GM12878 (cell line): ENCODE data around the gene SHROOM1. TPM values are rescaled to one million over a fixed set of nuclear protein-coding genes. Genes with fewer than 3 reads are reported as not detected.

Source experiments
- ATAC-seq: fragments of 200-7000 bp; cut with Tn5 transposase; 3 replicates; pipeline ENCODE4 v1.9.1; 2020; ENCODE audit warnings: mild to moderate bottlenecking, moderate library complexity
- BruUV-seq: library from RNA; stranded (reverse); fragments of 400-500 nt; replicated peaks from 2 replicates; lab custom pipeline; 2021; lab: Mats Ljungman, UMichigan
- CTCF ChIA-PET: fragments of 300-600 bp; sonication (Branson Sonifier 250); formaldehyde crosslinking; extraction: SDS; loops from one replicate; lab custom pipeline; 2021; ENCODE audit warnings: inconsistent platforms; lab: Yijun Ruan, JAX
- POLR2A ChIA-PET: fragments of 350-600 bp; formaldehyde crosslinking; extraction: SDS; loops from one replicate; lab custom pipeline; 2021; ENCODE audit warnings: inconsistent platforms; lab: Charles Lee
- RAD21 ChIA-PET: fragments of 300-600 bp; sonication (Branson Sonifier 250); formaldehyde crosslinking; loops from one replicate; lab custom pipeline; 2023; ENCODE audit warnings: antibody characterized with exemption; ENCODE audit not compliant: unreplicated experiment; lab: Charles Lee
- SMC1A ChIA-PET: fragments of 300-600 bp; sonication (Branson Sonifier 250); formaldehyde crosslinking; loops from one replicate; lab custom pipeline; 2023; ENCODE audit not compliant: unreplicated experiment, uncharacterized antibody; lab: Charles Lee
- DNase-seq: peaks from one replicate; pipeline ENCODE4 v3.0.0-alpha.2; 2011; ENCODE audit warnings: low read depth, low spot score
- FAIRE-seq: peaks from 3 replicates; lab custom pipeline; 2011; peaks lifted over from hg19 to GRCh38; lab: Jason Lieb, UNC
- H2AFZ ChIP-seq: 2 replicates; pipeline ENCODE4 v1.6.0; 2011; ENCODE audit warnings: low read depth, low read length, control low read depth; ENCODE audit not compliant: control insufficient read depth
- H3K27ac ChIP-seq: 2 replicates; pipeline ENCODE4 v1.5.1; 2011; ENCODE audit warnings: control low read depth; ENCODE audit not compliant: control insufficient read depth, insufficient read depth
- H3K27me3 ChIP-seq, 2 experiments: replicated peaks in 1 of 2; 2 replicates each; pipeline versions ENCODE4 v1.6.0 to v1.6.1; 2011; ENCODE audit warnings: low read length in 1 of 2; ENCODE audit not compliant: control insufficient read depth in 2 of 2, insufficient read depth in 2 of 2
- H3K36me3 ChIP-seq, 2 experiments: 2 replicates each; pipeline ENCODE4 v1.5.1; 2011; ENCODE audit warnings: low read length in 1 of 2; ENCODE audit not compliant: control insufficient read depth in 2 of 2, insufficient read depth in 2 of 2
- H3K4me1 ChIP-seq: 2 replicates; pipeline ENCODE4 v1.6.1; 2011; ENCODE audit warnings: mild to moderate bottlenecking, low read length, moderate library complexity, mixed read lengths; ENCODE audit not compliant: control insufficient read depth, insufficient read depth
- H3K4me2 ChIP-seq: 2 replicates; pipeline ENCODE4 v1.6.0; 2011; ENCODE audit warnings: control low read depth; ENCODE audit not compliant: control insufficient read depth, insufficient read depth
- H3K4me3 ChIP-seq: fragments of 200-600 bp; sonication (generic); 2 replicates; pipeline ENCODE4 v1.5.1; 2016
- H3K79me2 ChIP-seq: 2 replicates; pipeline ENCODE4 v1.6.0; 2011; ENCODE audit warnings: low read length; ENCODE audit not compliant: control insufficient read depth, insufficient read depth
- H3K9ac ChIP-seq: 2 replicates; pipeline ENCODE4 v1.8.0; 2011; ENCODE audit warnings: low read length, control low read depth, mixed read lengths; ENCODE audit not compliant: control insufficient read depth, insufficient read depth
- H3K9me3 ChIP-seq: replicated peaks from 3 replicates; pipeline ENCODE4 v1.5.1; 2011; ENCODE audit warnings: mild to moderate bottlenecking, low read length; ENCODE audit not compliant: control insufficient read depth, insufficient read depth
- H4K20me1 ChIP-seq: 2 replicates; pipeline ENCODE4 v1.6.0; 2011; ENCODE audit not compliant: control insufficient read depth, insufficient read depth
- CHD2 ChIP-seq: IDR thresholded peaks from 2 replicates; pipeline ENCODE4 v1.6.1; 2011; ENCODE audit warnings: low read depth, low read length, improper control_type of control experiment, borderline replicate concordance
- EGR1 ChIP-seq, 2 experiments: IDR thresholded peaks; 1 replicate in 1 of 2; 2 replicates in 1 of 2; pipeline ENCODE4 v1.6.1; 2011 to 2012; ENCODE audit warnings: low read depth in 2 of 2, low read length in 2 of 2, borderline replicate concordance in 1 of 2, mild to moderate bottlenecking in 1 of 2, moderate library complexity in 1 of 2
- GATAD2B ChIP-seq: fragments of 450-650 bp; conservative IDR thresholded peaks from 2 replicates; pipeline ENCODE4 v1.6.1; 2017; ENCODE audit warnings: low read depth, mild to moderate bottlenecking, moderate library complexity
- HDAC2 ChIP-seq: fragments of 200-600 bp; sonication (generic); IDR thresholded peaks from 2 replicates; pipeline ENCODE4 v1.6.1; 2017
- KAT2A ChIP-seq: conservative IDR thresholded peaks from 2 replicates; pipeline ENCODE4 v1.6.1; 2011; ENCODE audit warnings: low read depth, low read length; ENCODE audit not compliant: control insufficient read depth
- PBX3 ChIP-seq: IDR thresholded peaks from 2 replicates; pipeline ENCODE4 v1.6.1; 2011; ENCODE audit warnings: mild to moderate bottlenecking, low read depth, low read length, moderate library complexity; ENCODE audit not compliant: insufficient replicate concordance
- RBBP5 ChIP-seq: fragments of 200-600 bp; sonication (generic); conservative IDR thresholded peaks from 2 replicates; pipeline ENCODE4 v1.6.1; 2016
- SIX5 ChIP-seq: IDR thresholded peaks from 2 replicates; pipeline ENCODE4 v1.6.1; 2011; ENCODE audit warnings: mild to moderate bottlenecking, low read depth, low read length, moderate library complexity; ENCODE audit not compliant: severe bottlenecking
- SPI1 ChIP-seq: IDR thresholded peaks from 2 replicates; pipeline ENCODE4 v1.6.1; 2011; ENCODE audit warnings: low read depth, mild to moderate bottlenecking, low read length, moderate library complexity, borderline replicate concordance; ENCODE audit not compliant: insufficient read depth
- WRNIP1 ChIP-seq: IDR thresholded peaks from 2 replicates; pipeline ENCODE4 v1.6.1; 2011; ENCODE audit warnings: low read depth, low read length, improper control_type of control experiment, borderline replicate concordance
- WGBS: methylation state at CpG from one replicate; pipeline ENCODE4 v1.1.6; 2016; ENCODE audit warnings: low lambda C conversion rate; ENCODE audit not compliant: insufficient replicate concordance, insufficient coverage; ENCODE audit errors: missing lambda C conversion rate; 5-methylcytosine and 5-hydroxymethylcytosine counted together
- in situ Hi-C: fragments of 300-500 bp; cut with MboI; formaldehyde crosslinking; loops from 9 replicates; pipeline ENCODE4 v1.14.3; 2018; ENCODE audit warnings: mixed read lengths
- intact Hi-C: fragments of 100-400 bp; cut with micrococcal nuclease; formaldehyde crosslinking; loops from one replicate; pipeline ENCODE4 v1.14.2; 2022; ENCODE audit not compliant: unreplicated experiment
- polyA plus RNA-seq, 11 experiments: library from polyadenylated mRNA; depleted of rRNA in 4 of 11; unstranded in 6 of 11; stranded (reverse) in 5 of 11; fragments of >200 nt; fragmentation: Nextera tagmentation in 4 of 11; fragmentation: Illumina TruSeq in 1 of 11; extraction: Ambion mirVana in 4 of 11; extraction: Trizol in 1 of 11; gene quantifications; 1 replicate in 1 of 11; 2 replicates in 10 of 11; pipeline versions ENCODE4 v1.2.1 to v1.2.3, GENCODE V29; 2011 to 2016; ENCODE audit warnings: inconsistent platforms in 2 of 11, missing spikeins in 2 of 11, low read depth in 1 of 11
- total RNA-seq, 4 experiments: library from RNA; depleted of rRNA in 3 of 4; stranded (reverse); fragments of >200 nt in 3 of 4; fragmentation: Illumina TruSeq in 1 of 4; extraction: Trizol in 1 of 4; gene quantifications; 2 replicates each; pipeline versions ENCODE4 v1.2.1 to v1.2.3, GENCODE V29; 2013 to 2021

The SHROOM1 gene
- total and polyA plus RNA-seq, 10 of the 15 experiments (the other 5 are each of a cell fraction or from before 2014, with no cell fraction given) = 0.05 to 3.9 (median 1.3) TPM

GRCh38 chr5:132865668-132866341, 35.4 kb upstream of the SHROOM1 start (continued):
- TF ChIP-seq EGR1 (IDR thresholded peaks at IDR 0.05; ENCODE audit: borderline replicate concordance in 1 of 2, low read depth in 2 of 2, low read length in 2 of 2) = no peak; a peak in 1 of 3 replicates

GRCh38 chr5:132860742-132861141, 30.3 kb upstream of the SHROOM1 start:
- RAD21 ChIA-PET = interaction anchor here (0.6 to 1.5 kb wide), 3 partner anchors 27 to 31 kb away, joined by 3 to 5 read pairs (median 3); no protein-coding TSS in a partner anchor
- Histone ChIP-seq H3K27ac (no peak overlapping the region), H3K4me3 (no peak overlapping the region)
- no peak for FAIRE-seq
- TF ChIP-seq SPI1 = no peak
- no peak for TF ChIP-seq SIX5
- TF ChIP-seq PBX3 = no peak
- no peak for TF ChIP-seq KAT2A
- TF ChIP-seq HDAC2 = no peak
- no peak for TF ChIP-seq GATAD2B
- TF ChIP-seq WRNIP1 = no peak
- TF ChIP-seq CHD2 = no peak
- no peak for TF ChIP-seq RBBP5
- TF ChIP-seq, all 136 proteins: peak for 0
- ChIA-PET SMC1A (interaction anchor here (1.0 to 2.1 kb wide), 6 partner anchors 12 to 79 kb away, joined by 3 to 7 read pairs (median 4); no protein-coding TSS in a partner anchor), POLR2A (interaction anchor here (1.0 kb wide), 1 partner anchor 47 kb away, joined by 3 read pairs; no protein-coding TSS in a partner anchor), CTCF (interaction anchor here (0.6 to 7.2 kb wide), 10 partner anchors 8 to 563 kb away, joined by 3 to 46 read pairs (median 4); partner anchors contain the start of gene SHROOM1)
- H3K4me1 ChIP-seq = peaks cover 2% of the 10 kb centered on the region
- intact Hi-C loops = no loop called here
- H4K20me1 ChIP-seq = no peaks in the 10 kb centered on the region
- no peaks in the 10 kb centered on the region for H3K27me3 ChIP-seq
- H3K79me2 ChIP-seq = no peaks in the 10 kb centered on the region
- no peak for DNase-seq
- ATAC-seq = no peak
- WGBS = 12% methylated on average over 5 of the region's 5 CpGs
- no peaks in the 10 kb centered on the region for H3K36me3 ChIP-seq
- H3K4me2 ChIP-seq = no peak overlapping the region
- H3K9me3 ChIP-seq = no peaks in the 10 kb centered on the region
- no peak overlapping the region for H3K9ac ChIP-seq
- in situ Hi-C loops = no loop called here
- no TSS peak for BruUV-seq
- H2AFZ ChIP-seq = no peak overlapping the region
